Activated CD8-positive, alpha-beta T cell treated with anti-CD3 and anti-CD28 coated beads for 36 hours (primary cell): ENCODE measurements around the gene PLCL2. TPM values are rescaled to one million over a fixed set of nuclear protein-coding genes. Genes with fewer than 3 reads are reported as not detected.

ENCODE experiments used
- ATAC-seq: fragments of 200-7000 bp; cut with Tn5 transposase; one replicate; pipeline ENCODE4 v1.10.0; 2021; ENCODE audit warnings: mild to moderate bottlenecking, moderate library complexity
- CTCF ChIA-PET: fragments of 350-600 bp; sonication (Branson Sonifier 250); formaldehyde crosslinking; loops from one replicate; lab custom pipeline; 2021; ENCODE audit warnings: antibody characterized with exemption; lab: Charles Lee
- POLR2A ChIA-PET: fragments of 350-600 bp; sonication (Branson Sonifier 250); formaldehyde crosslinking; loops from one replicate; lab custom pipeline; 2021; ENCODE audit warnings: antibody characterized with exemption; lab: Charles Lee
- DNase-seq: peaks from one replicate; pipeline ENCODE4 v3.0.0-alpha.2; 2020
- H3K27ac Mint-ChIP-seq: one replicate; pipeline ENCODE4 v1.8.0; 2021; ENCODE audit warnings: mild to moderate bottlenecking, mixed read lengths
- H3K27me3 Mint-ChIP-seq: one replicate; pipeline ENCODE4 v1.8.0; 2021; ENCODE audit warnings: mixed read lengths
- H3K36me3 Mint-ChIP-seq: one replicate; pipeline ENCODE4 v1.8.0; 2021; ENCODE audit warnings: low read depth, mixed read lengths
- H3K4me1 Mint-ChIP-seq: one replicate; pipeline ENCODE4 v1.8.0; 2021; ENCODE audit warnings: low read depth, mixed read lengths
- H3K4me3 Mint-ChIP-seq: one replicate; pipeline ENCODE4 v1.8.0; 2021; ENCODE audit warnings: mild to moderate bottlenecking, moderate library complexity, mixed read lengths
- H3K9me3 Mint-ChIP-seq: one replicate; pipeline ENCODE4 v1.8.0; 2021; ENCODE audit warnings: mixed read lengths
- intact Hi-C: fragments of 100-400 bp; cut with micrococcal nuclease; formaldehyde crosslinking; loops from one replicate; pipeline ENCODE4 v1.10.0; 2022
- total RNA-seq, 2 experiments: library from RNA; stranded (reverse); gene quantifications; one replicate each; pipeline ENCODE4 v1.2.3, GENCODE V29; 2021
- TF ChIP-seq, protein P1 (sequence below): fragments of 200-600 bp; IDR thresholded peaks from one replicate; pipeline ENCODE4 v1.8.0; 2022; ENCODE audit warnings: antibody characterized with exemption, mild to moderate bottlenecking

PLCL2 gene
- total RNA-seq, 2 experiments from 2014 or later: 19.4 to 19.7 TPM

DNA sequence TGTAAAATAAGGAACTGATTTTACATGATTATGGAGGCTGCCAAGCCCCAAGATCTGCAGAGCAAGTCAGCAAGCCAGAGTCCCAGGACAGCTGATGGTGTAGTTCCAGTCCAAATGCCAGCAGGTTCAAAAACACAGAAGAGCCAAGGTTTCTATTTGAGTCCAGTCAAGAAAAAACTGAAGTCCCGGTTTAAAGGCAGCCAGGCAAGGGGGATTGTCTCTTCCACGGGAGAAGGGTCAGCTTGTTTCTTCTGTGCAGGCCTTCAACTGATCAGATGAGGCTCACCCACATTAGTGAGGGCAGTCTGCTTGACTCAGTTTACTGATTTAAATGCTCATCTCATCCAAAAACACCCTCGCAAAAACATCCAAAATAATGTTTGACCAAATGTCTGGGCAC, 246.2 kb downstream of the PLCL2 start:
- intact Hi-C loops: no loop called here
- peaks cover 11% of the 10 kb centered on the region for H3K9me3 Mint-ChIP-seq
- CTCF ChIA-PET: no interaction called here
- TF ChIP-seq, protein P1, sequence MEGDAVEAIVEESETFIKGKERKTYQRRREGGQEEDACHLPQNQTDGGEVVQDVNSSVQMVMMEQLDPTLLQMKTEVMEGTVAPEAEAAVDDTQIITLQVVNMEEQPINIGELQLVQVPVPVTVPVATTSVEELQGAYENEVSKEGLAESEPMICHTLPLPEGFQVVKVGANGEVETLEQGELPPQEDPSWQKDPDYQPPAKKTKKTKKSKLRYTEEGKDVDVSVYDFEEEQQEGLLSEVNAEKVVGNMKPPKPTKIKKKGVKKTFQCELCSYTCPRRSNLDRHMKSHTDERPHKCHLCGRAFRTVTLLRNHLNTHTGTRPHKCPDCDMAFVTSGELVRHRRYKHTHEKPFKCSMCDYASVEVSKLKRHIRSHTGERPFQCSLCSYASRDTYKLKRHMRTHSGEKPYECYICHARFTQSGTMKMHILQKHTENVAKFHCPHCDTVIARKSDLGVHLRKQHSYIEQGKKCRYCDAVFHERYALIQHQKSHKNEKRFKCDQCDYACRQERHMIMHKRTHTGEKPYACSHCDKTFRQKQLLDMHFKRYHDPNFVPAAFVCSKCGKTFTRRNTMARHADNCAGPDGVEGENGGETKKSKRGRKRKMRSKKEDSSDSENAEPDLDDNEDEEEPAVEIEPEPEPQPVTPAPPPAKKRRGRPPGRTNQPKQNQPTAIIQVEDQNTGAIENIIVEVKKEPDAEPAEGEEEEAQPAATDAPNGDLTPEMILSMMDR: no peak
- no peak overlapping the region for H3K27ac Mint-ChIP-seq
- no peak overlapping the region for H3K4me3 Mint-ChIP-seq
- H3K36me3 Mint-ChIP-seq: no peaks in the 10 kb centered on the region
- DNase-seq: no peak
- POLR2A ChIA-PET: no interaction called here
- no peaks in the 10 kb centered on the region for H3K4me1 Mint-ChIP-seq
- no peaks in the 10 kb centered on the region for H3K27me3 Mint-ChIP-seq
- ATAC-seq: no peak

DNA sequence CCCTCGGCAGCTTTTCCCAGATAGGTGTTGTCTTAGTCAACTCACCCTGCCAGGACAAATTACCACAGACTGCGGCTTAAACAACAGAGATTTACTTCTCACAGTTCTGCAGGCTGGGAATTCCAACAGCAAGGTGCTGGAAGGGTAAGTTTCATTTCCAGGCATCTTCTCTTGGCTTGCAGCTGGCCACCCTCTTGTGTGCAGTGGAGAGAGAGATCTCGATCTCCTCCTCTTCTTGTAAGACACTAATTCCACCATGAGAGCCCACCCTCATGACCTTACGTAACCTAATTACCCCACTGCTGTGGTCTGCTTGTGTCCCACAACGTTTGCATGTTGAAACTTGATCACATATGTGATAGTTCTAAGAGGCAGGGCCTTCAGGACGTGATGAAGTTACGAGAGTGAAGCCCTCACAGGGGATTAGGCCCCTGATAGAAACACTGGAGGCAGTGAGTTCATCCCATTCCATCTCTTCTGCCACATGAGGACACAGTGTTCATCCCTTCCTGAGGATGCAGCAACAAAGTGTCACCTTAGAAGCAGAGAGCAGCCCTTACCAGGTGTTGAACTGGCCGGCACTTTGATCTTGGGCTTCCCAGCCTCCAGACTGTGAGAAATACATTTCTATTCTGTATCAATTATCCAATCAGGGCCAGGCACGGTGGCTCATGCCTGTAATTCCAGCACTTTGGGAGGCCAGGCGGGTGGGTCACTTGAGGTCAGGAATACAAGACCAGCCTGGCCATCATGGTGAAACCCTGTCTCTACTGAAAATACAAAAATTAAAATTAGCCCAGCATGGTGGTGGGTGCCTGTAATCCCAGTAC, 247.7 kb downstream of the PLCL2 start:
- H3K4me1 Mint-ChIP-seq: no peaks in the 10 kb centered on the region
- H3K27me3 Mint-ChIP-seq: no peaks in the 10 kb centered on the region
- H3K9me3 Mint-ChIP-seq: peaks cover 7% of the 10 kb centered on the region
- no peaks in the 10 kb centered on the region for H3K36me3 Mint-ChIP-seq
- CTCF ChIA-PET: no interaction called here
- DNase-seq (no peak), ATAC-seq (no peak)
- H3K4me3 Mint-ChIP-seq: no peak overlapping the region
- POLR2A ChIA-PET: interaction anchor here (0.8 kb wide), 1 partner anchor 15 kb away, joined by 3 read pairs; no protein-coding TSS in a partner anchor
- intact Hi-C loops: no loop called here
- TF ChIP-seq, protein P1: no peak
- H3K27ac Mint-ChIP-seq: no peak overlapping the region

DNA sequence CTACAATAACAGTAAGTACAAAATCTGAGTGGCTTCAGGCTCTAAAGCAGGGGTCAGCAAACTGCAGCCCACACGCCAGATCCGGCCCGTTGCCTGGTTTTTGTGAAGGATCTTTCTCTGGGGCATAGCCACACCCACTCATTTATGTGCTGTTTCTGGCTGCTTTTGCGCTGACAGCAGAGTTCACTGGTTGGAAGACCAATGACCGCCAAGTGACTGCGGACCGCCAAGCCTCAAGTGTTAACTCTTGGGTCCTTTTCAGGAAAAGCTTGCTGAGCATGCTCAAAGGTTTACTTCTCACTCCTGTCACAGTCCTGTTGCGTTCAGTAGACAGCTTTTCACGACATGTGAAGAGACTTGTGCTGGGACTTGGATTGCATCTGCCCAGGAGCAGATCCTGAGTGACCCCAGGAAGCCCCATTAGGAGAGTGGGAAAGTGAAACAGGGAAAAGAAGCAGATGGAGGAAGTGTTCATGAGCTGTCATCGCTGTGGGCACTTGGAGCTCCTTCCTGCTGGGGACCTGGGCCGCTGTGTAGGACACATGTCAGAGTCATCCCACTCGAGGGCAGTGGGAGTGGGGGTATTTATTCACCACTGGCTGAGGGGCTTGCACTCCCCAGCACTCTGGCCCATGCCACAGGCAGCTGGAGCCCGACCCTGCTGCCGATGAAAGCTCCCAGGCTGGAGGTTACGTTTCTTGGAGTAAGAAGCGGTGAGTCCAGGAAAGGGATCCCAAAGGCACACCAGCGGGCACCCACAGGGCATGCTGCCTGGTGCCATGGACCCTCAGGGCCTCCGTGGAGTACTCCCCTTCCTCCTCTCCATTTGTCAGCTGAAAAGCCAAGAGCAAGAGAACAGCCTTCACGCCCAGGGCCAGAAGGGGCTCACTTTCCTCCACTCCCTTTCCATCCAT, 249.1 kb downstream of the PLCL2 start:
- Mint-ChIP-seq H3K27me3 (no peaks in the 10 kb centered on the region), H3K4me1 (no peaks in the 10 kb centered on the region), H3K4me3 (no peak overlapping the region), H3K9me3 (no peaks in the 10 kb centered on the region), H3K27ac (no peak overlapping the region), H3K36me3 (no peaks in the 10 kb centered on the region)
- intact Hi-C loops: no loop called here
- ChIA-PET CTCF (interaction anchor here (0.6 kb wide), 1 partner anchor 79 kb away, joined by 3 read pairs; no protein-coding TSS in a partner anchor), POLR2A (no interaction called here)
- ATAC-seq: no peak
- no peak for DNase-seq
- TF ChIP-seq, protein P1: no peak

DNA sequence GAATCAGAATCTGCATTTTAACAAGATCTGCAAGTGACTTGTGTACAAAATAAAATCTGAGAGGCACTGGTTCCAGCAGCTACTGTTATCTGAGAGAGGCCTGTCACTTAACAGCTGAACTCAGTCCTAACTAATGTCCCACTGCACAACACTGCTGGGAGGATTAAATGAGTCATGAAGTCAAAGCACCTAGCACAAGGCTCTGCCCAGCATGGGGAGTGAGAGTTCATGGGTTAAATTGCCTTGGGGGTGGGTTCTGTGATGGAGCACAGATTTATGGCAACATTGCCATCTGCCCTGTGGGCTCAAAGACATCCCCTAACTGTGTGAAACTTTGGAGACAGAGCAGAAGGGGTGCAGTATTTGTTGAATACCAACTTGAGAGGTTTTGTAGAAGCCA, 250.9 kb downstream of the PLCL2 start:
- ChIA-PET CTCF (no interaction called here), POLR2A (no interaction called here)
- Mint-ChIP-seq H3K36me3 (no peaks in the 10 kb centered on the region), H3K4me3 (no peak overlapping the region), H3K4me1 (no peaks in the 10 kb centered on the region), H3K27ac (no peak overlapping the region), H3K9me3 (no peaks in the 10 kb centered on the region), H3K27me3 (peaks cover 1% of the 10 kb centered on the region)
- ATAC-seq (no peak), DNase-seq (no peak)
- intact Hi-C loops: no loop called here
- TF ChIP-seq, protein P1: no peak
